Measurements from ENCODE around the gene KLHL26. TPM values are rescaled to one million over a fixed set of nuclear protein-coding genes. Genes with fewer than 3 reads are reported as not detected.

KLHL26 gene
- total RNA-seq, 1 experiment from 2014 or later: 3.6 TPM

DNA sequence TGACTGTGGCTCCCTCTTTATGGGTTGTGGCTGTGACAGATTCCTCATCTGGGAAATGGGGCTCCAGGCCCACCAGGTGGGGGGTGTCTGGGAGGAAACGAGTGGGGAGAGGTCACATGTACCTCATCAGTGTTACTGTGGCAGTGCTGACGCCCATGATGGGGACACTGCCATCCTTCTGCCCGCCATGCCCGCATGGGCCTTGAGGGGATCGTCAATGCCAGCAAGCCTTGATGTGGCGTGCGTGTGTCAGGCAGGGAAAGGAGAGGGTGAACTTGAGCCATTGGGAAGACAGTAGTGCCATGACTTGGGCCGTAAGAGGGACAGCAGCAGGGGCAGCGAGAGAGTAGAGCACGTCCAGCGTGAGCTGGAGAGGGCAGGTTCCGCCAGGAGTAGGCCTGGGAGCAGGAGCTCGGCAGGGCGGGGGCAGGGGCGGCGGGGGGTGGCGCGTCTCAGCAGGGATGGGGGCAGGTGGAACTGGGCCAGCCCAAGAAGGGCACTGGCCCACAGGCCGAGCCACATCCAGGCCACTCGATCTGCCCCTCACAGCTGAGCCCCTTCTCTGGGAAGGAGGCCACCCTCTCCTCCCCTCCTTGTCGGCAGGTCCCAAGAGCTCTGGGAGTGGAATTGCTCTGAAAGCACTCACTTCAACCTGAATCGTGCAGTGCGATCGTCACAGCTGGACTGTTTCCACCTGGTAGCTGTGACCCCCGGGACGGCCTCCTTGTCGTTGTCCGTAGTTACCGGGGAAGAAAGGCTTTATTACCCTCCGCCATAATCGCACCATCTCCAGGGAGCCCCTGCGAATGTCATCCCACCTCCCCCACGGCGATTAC, 9.9 kb downstream of the KLHL26 start:
- no peak for DNase-seq (ENCODE audit: low read depth)

DNA sequence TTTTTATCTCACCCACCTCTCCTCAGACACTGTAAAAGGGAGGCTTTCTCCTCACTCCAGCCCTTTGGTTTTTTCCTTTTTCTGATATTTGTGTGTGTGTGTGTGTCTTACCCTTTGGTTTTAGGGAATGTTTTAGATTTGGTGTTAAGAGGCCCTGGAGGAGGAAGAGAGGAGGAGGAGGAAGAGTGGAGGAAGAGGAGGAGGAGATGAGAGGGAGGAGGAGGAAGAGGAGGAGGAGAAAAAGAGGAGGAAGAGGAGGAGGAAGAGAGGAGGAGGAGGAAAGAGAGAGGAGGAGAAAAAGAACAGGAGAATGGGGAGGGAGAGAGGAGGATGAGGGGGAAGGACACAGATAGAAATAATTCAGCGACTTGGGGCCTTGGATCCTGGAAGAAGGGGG, 10.5 kb downstream of the KLHL26 start:
- DNase-seq (ENCODE audit: low read depth): no peak

DNA sequence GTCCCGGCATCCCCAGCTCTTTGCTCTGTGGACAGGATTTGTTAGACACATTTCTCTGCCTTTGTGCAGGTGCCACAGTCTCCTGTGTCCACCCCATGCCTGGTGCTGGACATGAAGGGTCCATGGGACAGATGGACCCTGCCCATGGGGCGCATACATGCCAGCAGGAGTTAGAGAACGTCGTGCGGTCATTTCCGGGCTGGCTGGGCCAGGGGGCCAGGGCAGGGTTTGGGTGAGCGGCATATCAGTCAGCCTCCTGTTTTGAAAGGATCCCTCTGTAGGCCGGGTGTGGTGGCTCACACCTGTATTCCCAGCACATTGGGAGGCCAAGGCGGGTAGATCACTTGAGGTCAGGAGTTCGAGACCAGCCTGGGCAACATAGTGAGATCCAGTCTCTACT, 11.0 kb downstream of the KLHL26 start:
- DNase-seq (ENCODE audit: low read depth): no peak

DNA sequence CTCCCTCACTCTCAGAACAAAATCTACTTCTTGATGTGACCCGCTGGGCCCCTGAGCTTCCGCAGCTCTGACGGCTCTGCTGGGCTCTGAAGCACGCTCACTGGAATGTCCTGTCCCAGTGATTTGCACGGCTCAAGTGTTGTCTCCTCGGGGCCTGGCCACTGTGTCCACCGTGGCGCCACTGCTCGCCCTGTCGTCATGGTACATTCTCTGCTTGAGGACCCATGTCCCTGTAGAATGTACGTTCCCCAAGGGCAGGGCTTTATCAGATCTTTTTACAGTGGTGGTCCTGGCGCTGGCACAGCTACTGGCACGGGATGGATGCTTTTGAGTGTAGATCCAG, 12.1 kb downstream of the KLHL26 start:
- DNase-seq (ENCODE audit: low read depth): no peak

DNA sequence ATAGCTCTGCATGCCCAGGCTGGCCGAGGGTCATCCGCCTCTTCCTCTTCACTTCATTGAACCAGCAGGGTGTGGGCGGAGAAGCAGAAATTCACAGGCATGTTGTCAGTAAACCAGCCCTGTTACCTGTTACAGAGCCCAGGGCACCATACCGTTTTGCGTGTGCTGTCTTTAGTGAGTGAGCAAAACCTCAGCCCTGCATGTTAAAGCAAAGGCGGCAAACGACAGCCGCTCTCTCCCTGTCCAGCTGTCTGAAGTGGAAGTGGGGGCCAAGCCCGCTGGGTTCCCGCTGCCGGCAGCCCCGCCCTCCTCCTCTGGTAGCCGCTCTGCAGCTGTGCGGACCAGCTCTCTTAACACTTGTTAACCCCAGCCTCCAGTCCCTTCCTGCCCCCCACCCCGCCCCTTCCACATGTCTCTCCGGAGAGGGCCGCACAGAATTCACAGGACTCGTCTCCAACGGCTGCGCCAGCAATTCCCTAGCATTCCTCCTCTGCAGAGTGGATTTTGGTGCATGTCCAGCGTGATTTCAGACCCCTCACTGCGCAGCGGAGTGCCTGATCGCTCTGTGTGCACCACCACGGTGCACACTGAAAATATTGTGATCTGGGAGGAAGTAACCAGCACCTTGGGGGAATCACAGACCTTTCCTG, 12.7 kb downstream of the KLHL26 start:
- DNase-seq (ENCODE audit: low read depth): no peak

DNA sequence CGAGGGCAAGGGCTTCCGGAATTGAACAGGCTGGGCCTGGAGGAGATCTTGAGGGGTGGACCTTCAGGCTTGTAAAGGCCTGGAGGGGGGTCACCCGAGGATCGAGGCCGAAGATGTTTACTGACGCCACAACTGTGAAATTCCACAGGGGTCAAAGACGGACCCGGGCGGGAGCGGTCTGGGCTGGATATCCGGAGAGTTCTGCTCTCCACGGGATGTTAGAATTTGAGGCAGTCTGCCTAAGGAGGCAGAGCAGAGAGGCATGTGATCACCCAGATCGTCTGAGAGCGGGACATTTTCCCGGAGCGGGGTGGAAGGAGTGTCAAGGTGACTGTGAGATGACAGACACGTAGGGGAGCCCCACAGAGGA, 13.2 kb downstream of the KLHL26 start:
- DNase-seq (ENCODE audit: low read depth): no peak

DNA sequence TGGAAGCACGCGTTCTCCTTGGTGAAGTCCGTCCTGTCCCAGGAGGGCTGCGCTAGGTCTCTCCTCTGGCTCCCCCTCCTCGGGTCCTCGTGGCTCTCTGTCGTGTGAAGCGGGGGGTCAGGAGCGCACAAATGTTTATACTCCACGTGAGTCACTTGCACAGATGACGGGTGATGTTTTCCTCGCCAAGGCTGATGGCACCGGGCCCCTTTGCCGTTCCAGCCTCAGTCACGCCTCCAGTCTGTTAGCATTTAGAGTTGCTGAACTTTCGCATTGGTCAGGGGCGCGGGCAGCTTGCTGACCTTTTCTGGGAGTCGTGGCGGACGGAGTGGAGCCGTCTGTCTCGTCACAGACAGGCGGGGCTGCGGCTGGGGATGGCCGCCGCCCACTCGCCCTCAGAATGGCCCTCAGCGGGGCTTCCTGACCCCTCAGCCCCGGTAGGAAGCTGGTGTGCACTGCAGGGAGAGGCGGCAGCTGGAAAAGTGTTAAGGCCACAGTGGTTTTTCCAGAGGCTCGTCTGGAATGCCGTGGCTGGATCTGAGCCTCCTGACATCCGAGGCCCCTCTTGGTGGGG, 13.7 kb downstream of the KLHL26 start:
- DNase-seq (ENCODE audit: low read depth): no peak

DNA sequence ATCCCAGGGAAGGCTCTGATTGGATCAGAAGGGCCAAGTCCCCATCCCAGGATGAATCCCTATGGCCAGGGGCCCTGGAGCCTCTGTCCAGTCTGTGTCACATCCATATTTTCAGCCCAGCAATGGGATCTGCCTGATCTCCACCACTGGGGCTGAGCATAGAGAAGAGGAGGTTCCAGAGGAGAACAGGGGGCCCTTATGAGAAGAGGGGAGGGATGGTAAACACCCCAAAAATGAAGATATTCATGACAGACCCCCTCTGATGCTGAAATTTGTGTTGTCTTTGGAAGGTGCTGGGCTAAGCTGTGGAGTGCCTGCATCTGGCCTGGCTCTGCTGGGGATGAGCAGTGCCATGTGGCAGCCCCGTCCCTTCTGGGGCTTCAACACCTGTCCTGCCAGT, 14.5 kb downstream of the KLHL26 start:
- DNase-seq (ENCODE audit: low read depth): no peak

DNA sequence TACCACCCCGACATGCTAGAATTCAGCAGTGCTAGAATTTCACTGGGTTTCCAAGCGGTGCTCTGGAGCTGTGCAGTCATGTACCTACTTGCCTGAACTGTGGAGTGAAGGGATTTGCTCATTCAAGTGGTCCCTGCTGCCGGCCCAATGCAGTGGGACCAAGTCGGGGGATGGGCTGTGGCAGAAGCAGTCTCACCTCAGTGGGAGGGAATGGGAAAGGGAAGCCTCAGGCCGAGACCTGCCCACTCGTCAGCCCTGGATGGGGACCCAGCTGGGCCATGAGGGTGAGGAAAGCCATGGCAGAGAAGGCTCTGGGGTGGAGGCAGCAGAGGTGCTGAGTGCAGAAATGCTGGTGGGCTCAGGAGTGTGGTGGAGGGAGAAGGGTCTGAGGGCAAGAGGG, 14.9 kb downstream of the KLHL26 start:
- DNase-seq (ENCODE audit: low read depth): no peak

DNA sequence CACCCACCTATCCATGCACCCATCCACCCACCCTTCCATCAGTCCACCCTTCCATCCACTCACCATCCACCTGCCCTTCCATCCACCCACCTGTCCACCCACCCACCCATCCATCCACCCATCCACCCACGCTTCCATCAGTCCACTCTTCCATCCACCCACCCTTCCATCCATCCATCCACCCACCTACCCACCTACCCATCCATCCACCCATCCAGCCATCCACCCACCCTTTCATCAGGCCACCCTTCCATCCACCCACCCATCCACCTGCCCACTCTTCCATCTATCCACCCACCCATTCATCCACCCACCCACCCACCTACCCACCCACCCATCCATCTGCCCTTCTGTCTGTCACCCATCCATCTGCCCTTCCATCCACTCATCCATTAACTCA, 17.0 kb downstream of the KLHL26 start:
- DNase-seq (ENCODE audit: low read depth): no peak

DNA sequence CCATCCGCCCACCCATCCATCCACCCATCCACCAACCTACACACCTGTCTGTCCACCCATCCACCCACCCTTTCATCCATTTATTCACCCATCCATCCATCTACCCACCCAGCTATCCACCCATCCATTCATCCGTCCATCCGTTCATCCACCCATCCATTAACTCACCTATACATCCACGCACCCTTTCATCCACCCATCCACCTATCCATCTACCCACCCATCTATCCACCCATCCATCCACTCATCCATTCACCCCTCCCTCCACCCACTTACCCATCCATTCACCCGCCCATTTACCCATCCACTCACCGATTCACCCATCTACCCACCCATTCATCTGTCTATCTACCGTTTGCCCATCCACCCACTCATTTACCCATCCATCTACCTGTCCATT, 17.6 kb downstream of the KLHL26 start:
- DNase-seq (ENCODE audit: low read depth): no peak

DNA sequence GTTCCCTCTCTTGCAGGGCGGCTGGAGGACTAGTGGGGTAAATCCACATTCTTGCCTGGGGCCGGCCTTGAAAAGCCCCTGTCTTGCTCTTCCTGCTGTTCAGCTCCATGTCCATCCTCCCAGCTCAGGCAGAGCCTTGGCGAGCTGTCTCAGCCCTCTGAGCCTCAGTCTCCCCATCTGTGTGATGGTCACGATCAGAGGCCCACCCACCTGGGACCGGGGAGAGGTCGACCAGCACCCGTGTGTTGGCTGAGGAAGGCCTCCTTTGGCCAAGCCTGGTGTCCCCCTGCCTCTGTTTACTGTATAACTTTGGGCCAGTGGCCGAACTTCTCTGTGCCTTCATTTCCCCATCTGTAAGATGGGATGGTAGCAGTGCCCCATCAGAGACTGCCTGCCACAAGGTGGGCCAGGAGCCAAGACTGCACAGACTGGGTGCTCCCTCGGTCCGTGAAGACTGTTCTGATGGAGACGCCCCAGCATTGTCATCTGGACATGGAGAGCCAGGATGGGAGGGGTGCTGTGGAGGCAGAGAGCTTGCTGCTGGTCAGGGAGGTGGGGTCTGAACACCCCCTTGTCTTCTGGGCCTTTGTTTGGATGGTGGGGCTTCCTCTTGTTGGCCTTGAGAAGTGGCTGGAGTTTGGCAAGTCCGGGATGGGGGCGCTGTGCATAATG, 18.5 kb downstream of the KLHL26 start:
- no peak for DNase-seq (ENCODE audit: low read depth)

DNA sequence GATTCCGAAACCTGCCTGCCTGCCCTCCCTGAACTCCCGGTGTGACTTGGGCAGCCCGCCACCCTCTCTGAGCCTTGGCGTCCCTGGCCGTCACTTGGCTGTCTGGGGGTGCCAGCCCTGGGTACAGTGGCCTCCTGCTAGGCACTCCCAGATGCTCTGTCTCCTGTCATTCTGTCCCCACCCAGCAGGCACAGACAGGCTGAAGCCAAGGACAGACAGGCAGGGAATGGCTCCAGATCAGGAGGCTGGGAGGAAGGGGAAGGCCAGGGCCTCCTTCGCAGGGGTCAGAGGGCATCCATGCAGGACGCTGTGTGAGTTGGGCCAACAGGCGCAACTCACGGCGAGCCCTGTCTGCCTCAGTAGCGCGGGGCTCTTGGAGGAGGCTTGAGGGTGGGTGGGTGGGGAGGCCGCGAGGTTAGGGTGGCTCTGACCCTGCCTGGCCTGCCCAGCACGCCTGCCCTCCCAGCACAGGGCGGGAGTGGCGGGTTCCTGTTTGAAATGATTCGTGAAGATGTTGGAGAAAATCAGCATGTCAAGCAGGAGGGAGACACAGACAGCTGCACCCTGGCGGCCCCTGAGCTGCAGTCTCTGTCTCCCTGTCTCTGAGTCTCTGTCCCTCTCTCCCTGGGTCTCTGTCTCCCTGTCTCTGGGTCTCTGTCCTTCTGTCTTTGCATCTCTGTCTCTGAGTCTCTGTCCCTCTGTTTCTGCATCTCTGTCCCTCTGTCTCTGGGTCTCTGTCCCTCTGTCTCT, 19.7 kb downstream of the KLHL26 start:
- DNase-seq (ENCODE audit: low read depth): no peak

DNA sequence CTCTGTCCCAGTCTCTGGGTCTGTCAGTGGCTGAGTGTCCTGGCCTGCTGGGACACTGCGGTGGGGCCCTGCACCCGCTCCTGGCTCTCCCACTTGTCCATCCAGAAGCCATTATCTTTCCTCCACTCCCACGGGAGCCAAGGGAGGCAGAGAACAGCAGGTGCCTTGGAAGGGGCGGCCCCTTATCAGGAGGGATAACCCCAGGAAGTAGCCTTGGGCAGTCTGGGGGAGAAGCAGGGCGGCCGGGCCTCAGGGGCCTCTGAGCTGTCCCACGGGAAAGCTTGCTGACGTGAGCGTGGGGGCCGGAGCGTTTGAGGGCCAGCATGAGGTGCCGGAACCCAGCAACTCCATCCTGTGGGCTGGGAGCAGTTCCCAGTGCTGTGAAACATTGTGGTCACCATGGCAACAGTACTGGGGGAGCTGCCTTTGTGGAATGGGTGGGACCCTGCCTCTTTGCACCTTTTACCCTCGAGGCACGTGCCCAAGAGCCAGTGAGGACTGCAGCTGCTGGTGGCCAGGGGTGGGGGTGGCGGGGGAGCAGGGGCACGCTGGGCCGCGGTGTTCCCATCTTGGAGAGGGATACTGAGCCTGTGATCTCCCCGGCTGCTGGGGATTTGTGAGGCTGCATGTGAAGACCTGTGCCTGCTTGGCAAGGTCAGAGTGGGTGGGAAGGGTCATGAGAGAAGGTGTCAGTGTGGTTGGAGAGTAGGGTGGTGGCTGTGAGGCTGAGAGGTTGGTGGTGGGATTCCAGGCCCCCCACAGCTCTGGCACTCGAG, 20.9 kb downstream of the KLHL26 start:
- DNase-seq (ENCODE audit: low read depth): peak; percentile 89

DNA sequence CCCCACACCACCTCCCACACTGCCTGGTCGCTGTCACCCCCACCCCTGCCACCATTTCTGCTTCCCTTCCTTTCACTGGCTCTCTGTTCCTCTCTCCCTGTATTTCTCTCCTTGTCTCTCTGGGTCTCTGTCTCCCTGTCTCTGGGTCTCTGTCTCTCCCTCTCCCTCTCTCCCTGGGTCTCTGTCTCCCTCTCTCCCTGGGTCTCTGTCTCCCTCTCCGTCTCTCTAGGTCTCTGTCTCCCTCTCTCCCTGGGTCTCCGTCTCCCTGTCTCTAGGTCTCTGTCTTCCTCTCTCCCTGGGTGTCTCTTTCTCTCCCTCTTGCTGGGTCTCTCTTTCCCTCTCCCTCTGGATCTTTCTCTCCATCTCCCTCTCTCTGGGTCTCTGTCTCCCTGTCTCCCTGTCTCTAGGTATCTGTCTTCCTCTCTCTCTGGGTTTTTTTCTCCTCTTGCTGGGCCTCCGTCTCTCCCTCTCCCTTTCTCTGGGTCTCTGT, 21.6 kb downstream of the KLHL26 start:
- DNase-seq (ENCODE audit: low read depth): no peak

DNA sequence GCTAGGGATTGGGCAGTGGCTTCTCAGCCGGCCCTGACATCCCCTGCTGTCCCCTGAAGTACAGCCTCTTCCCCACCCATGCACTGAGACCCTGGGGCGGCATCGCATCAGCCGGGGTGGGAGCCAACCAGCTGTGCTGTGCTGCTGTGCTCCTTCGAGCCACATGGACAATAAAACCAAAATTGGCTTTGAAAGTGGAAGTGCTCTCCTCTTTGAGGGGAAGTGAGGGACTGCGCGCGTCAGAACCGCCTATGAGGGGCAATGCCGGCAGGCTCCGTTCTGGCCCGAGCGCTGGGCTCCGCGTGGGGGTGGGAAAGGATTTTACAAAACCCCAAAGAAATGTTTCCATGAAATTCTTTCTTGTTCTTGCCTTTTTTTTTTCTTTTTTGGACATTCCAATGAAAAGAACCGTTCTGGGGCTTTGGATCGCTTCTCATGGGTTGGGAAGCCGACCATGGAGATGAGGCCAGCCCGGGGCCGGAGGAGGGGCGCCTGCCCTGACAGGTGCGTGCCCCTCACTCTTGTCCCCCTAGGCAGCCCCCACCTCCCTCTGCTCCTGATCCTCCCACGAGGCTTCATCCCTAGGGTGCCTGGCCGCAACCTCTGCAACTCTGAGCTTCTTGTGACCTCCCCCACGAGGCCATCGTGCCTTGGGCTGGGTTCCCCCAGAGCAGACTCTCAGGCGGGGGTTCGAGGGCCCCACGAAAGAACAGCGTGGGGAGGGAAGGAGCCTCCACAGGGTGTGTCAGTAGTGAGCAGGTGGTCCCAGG, 22.6 kb downstream of the KLHL26 start:
- no peak for DNase-seq (ENCODE audit: low read depth)

DNA sequence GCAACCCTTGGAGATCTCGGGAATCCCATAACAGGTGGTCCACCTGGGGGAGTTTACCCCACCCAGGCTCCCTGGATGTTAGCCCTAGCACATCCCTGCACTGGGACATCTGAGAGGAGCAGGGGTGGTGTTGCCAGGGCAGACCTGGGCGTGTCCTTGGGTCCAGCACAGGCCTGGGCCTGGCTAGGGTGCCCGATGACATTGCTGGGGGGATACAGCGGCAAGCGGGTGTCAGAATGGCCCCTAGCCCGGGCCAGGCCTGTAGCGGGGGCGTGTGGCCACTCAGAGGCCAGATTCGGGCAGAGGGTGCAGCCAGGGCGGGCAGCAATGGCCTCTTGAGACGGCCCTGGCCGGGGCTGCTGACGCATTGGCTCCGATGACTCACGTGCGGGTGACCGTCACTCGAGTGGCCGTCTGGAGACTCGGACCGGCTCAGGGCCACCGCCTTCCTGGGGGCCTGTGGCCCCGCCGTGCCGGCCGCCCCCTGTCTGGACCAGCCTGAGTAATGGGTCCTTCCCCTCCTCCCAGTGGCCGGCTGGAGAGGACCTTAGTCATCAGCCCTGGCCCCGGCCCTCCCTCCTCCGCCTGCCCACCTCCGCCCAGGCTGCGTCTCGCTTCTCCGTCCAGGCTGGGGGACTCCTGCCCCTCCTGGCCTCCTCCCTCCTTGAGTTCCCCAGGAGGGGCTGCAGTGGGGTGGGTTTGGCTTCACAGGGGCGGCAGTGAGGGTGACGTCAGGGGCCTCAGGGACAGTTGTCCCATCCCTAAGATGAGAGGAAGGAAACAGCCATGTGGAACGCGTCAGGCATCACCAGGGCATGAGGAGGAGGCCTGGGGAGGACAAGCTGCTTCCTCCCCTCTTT, 23.5 kb downstream of the KLHL26 start:
- peak; percentile 77 for DNase-seq (ENCODE audit: low read depth)

DNA sequence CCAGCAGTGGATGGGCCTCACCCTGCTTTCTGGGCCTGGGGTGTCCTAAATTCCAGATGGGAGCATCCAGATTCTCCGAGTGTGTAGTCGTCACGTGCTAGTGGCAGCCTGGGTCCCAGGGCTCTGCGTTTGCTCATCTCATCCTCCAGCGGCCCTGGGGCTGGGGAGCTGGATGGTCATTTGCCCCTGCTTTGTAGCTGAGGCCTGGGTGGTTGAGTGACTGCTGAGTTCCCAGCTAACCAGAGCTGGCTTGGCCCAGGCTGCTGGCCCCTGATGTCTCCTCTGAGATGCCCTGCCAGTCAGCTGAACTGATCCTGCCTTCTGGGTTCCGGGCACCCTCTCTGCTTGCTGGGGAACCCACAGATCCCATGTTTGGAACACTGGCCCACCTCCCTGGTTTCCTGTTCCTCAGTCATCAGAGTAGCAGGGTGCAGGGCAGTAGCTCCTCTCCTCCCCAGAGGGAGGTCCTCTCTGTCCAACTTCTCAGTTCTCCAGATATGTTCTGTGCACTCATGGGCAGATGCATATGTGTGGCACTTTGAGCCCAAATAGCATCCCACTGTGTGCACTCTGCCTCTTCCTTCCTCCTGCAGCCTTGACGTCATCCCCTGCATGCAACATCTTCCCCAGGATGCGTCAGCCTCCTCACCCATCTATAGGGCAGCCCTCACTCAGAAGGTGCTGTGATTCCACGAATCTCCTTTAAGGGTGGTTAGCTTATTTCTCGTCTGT, 24.3 kb downstream of the KLHL26 start:
- DNase-seq (ENCODE audit: low read depth): no peak
